Activated T-cell treated with anti-CD3 and anti-CD28 coated beads, Interleukin-2, amount 50 U/mL, for 72 hours (primary cell): ENCODE results near the gene MAPK14. TPM values are rescaled to one million over a fixed set of nuclear protein-coding genes. Genes with fewer than 3 reads are reported as not detected.
A peak's percentile ranks its signal among the peaks of the same experiment; 100 is the strongest.
"Not testable (repeated sequence)": the region's sequence is repeated elsewhere in the genome, so short reads cannot be mapped to it uniquely, and the experiment has no call there.

Experiments
- ATAC-seq, 2 donors: fragments of 150-1000 bp; cut with Tn5 transposase; replicated peaks in 1 of 2; 2 replicates each; pipeline ENCODE4 v1.10.0; 2021; ENCODE audit warnings: moderate library complexity in 2 of 2, mild to moderate bottlenecking in 1 of 2
- DNase-seq, 2 donors: peaks; one replicate each; pipeline ENCODE4 v3.0.0; 2021 to 2022; ENCODE audit warnings: mixed read lengths in 1 of 2
- H3K27ac Mint-ChIP-seq: one replicate; pipeline ENCODE4 v1.8.0; 2022; ENCODE audit warnings: mild to moderate bottlenecking, moderate library complexity, mixed read lengths
- H3K27me3 Mint-ChIP-seq: one replicate; pipeline ENCODE4 v1.8.0; 2022; ENCODE audit warnings: low read depth, mixed read lengths
- H3K36me3 Mint-ChIP-seq, 2 donors: one replicate each; pipeline ENCODE4 v1.8.0; 2022; ENCODE audit warnings: mixed read lengths in 2 of 2, mild to moderate bottlenecking in 1 of 2; ENCODE audit not compliant: insufficient read depth in 2 of 2
- H3K4me1 Mint-ChIP-seq: one replicate; pipeline ENCODE4 v1.8.0; 2022; ENCODE audit warnings: low read depth, mixed read lengths
- H3K4me3 Mint-ChIP-seq, 2 donors: one replicate each; pipeline ENCODE4 v1.8.0; 2022; ENCODE audit warnings: mild to moderate bottlenecking in 2 of 2, mixed read lengths in 2 of 2, moderate library complexity in 2 of 2
- H3K9me3 Mint-ChIP-seq, 2 donors: one replicate each; pipeline ENCODE4 v1.8.0; 2022; ENCODE audit warnings: mixed read lengths in 2 of 2
- total RNA-seq, 2 donors: library from RNA; stranded (reverse); gene quantifications; one replicate each; pipeline ENCODE4 v1.2.3, GENCODE V29; 2022

The MAPK14 gene
- total RNA-seq = 10 to 100 TPM; 53.0 to 63.4 TPM

- Mint-ChIP-seq H3K9me3 (no peaks in the 10 kb centered on the region), H3K36me3 (peaks cover 3 to 7% of the 10 kb centered on the region in 2 donors), H3K27me3 (peaks cover 24% of the 10 kb centered on the region), H3K4me1 (peaks cover 47% of the 10 kb centered on the region), H3K4me3 (peak within 1 kb of the TSS; percentile 91 to 99), H3K27ac (peak within 1 kb of the TSS; percentile 97)
- DNase-seq (peak; percentile 98 to 99), ATAC-seq (peak; percentile 88 to 89)
Observed at GRCh38 chr6:36027501-36028087, at the start of gene MAPK14. Gene MAPK14, plus strand, starts transcription at chr6:36027808. Its CDS starts 350 bp downstream, at chr6:36028158.

- H3K4me1 Mint-ChIP-seq, H3K27ac Mint-ChIP-seq, H3K27me3 Mint-ChIP-seq, ATAC-seq, H3K36me3 Mint-ChIP-seq, DNase-seq, H3K4me3 Mint-ChIP-seq, H3K9me3 Mint-ChIP-seq: not testable (repeated sequence)
Observed at GRCh38 chr6:35980126-35980525, 47.5 kb upstream of the MAPK14 start.

DNA sequence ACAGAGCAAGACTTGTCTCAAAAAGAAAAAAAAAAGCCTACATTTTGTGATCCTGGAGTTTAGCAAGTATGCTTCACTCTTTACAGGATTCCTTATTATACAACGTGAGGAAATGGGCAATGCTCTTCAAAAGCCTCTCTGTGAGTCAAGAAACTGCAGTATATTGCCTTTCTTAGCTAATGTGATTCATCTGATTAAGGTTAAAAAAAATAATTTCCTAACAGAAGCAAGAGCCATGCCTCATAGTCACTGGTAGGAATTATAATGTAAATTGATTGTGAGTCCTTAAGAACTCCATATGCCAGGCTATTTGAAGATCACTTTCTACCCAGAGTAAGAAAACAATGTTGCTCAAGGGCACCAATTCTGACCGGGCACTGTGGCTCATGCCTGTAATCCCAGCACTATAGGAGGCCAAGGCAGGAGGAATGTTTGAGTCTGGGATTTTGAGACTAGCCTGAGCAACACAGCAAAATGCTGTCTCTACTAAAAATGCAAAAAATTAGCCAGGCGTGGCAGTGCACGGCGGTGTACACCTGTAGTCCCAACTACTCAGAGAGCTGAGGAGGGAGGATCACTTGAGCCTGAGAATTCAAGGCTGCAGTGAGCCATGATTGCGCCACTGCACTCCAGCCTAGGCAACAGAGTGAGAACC lies 46.5 kb upstream of the MAPK14 start:
- Mint-ChIP-seq H3K36me3 (no peaks in the 10 kb centered on the region), H3K27me3 (no peaks in the 10 kb centered on the region), H3K27ac (no peak overlapping the region), H3K9me3 (no peaks in the 10 kb centered on the region), H3K4me3 (no peak overlapping the region), H3K4me1 (peaks cover 5% of the 10 kb centered on the region)
- DNase-seq (no peak), ATAC-seq (no peak)

DNA sequence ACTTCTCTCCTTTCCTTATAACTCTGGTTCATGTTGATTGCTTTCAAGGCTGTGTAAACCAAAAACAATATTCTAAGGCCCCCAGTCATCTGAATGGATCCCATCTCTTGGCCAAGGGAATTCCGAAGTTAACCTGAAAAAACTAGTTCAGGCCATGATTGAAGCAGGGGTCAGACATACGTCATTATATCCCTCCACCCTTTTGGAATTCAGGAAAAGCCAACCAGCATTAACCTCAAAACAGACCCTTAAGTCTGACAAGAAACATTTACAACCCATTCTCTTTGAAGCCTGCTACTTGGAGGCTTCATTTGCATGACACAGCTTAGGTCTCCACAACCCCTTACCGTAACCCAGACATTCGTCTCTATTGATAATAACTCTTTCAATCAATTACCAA lies 42.9 kb upstream of the MAPK14 start:
- no peaks in the 10 kb centered on the region for H3K27me3 Mint-ChIP-seq
- ATAC-seq (no peak), DNase-seq (no peak)
- no peaks in the 10 kb centered on the region for H3K9me3 Mint-ChIP-seq
- no peak overlapping the region for H3K27ac Mint-ChIP-seq
- no peaks in the 10 kb centered on the region for H3K36me3 Mint-ChIP-seq
- no peak overlapping the region for H3K4me3 Mint-ChIP-seq
- H3K4me1 Mint-ChIP-seq = peaks cover 5% of the 10 kb centered on the region

GRCh38 chr6:35988047-35988446 lies 39.6 kb upstream of the MAPK14 start:
- not testable (repeated sequence) for H3K36me3 Mint-ChIP-seq, H3K27me3 Mint-ChIP-seq, ATAC-seq, H3K4me3 Mint-ChIP-seq, H3K4me1 Mint-ChIP-seq, DNase-seq, H3K9me3 Mint-ChIP-seq, H3K27ac Mint-ChIP-seq

DNA sequence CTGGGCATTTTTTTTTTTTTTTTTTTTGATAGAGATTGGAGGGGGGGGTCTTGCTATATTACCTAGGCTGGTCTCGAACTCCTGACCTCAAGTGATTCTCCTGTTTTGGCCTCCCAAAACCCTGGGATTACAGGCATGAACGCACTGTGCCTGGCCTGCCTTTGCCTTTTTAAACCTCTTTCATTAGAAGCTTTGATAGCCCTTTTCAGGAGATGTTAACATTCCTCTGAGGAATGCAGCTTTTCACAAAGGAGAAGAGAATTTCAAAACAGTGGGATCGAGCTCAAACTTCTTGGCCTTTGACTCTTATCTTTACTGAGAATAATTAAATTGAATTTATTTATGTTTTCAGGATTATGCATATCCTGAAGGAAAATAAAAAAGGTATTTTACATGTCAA lies 34.5 kb upstream of the MAPK14 start:
- no peak overlapping the region for H3K4me3 Mint-ChIP-seq
- H3K27ac Mint-ChIP-seq = no peak overlapping the region
- ATAC-seq (no peak), DNase-seq (no peak)
- H3K4me1 Mint-ChIP-seq = no peaks in the 10 kb centered on the region
- H3K27me3 Mint-ChIP-seq = no peaks in the 10 kb centered on the region
- H3K36me3 Mint-ChIP-seq = no peaks in the 10 kb centered on the region
- no peaks in the 10 kb centered on the region for H3K9me3 Mint-ChIP-seq

- Mint-ChIP-seq H3K4me3 (no peak overlapping the region), H3K27ac (no peak overlapping the region), H3K27me3 (no peaks in the 10 kb centered on the region), H3K9me3 (no peaks in the 10 kb centered on the region), H3K4me1 (no peaks in the 10 kb centered on the region), H3K36me3 (no peaks in the 10 kb centered on the region)
- ATAC-seq (no peak), DNase-seq (no peak)
Observed at GRCh38 chr6:36000451-36000850, 27.2 kb upstream of the MAPK14 start.

GRCh38 chr6:36015666-36016065 lies 11.9 kb upstream of the MAPK14 start:
- Mint-ChIP-seq H3K36me3 (no peaks in the 10 kb centered on the region), H3K9me3 (no peaks in the 10 kb centered on the region), H3K27me3 (peaks cover 6% of the 10 kb centered on the region), H3K4me3 (no peak overlapping the region), H3K4me1 (peaks cover 5% of the 10 kb centered on the region), H3K27ac (no peak overlapping the region)
- DNase-seq (no peak), ATAC-seq (no peak)

DNA sequence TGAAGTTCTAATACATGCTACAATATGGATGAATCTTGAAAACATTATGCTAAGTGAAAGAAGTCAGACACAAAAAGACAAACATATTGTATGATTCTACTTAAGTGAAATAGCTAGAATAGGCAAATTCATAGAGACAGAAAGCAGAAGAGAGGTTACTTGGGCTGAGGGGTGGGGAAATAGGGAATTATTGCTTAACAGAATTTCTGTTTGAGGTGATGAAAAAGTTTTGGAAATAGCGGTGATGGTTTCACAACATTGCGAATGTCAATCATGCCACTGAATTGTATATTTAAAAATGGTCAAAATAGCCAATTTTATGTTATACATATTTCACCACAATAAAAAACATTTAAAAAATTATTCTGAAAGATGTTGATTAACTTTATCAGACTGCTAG lies 9.3 kb upstream of the MAPK14 start:
- peaks cover 6% of the 10 kb centered on the region for H3K27me3 Mint-ChIP-seq
- H3K9me3 Mint-ChIP-seq = no peaks in the 10 kb centered on the region
- H3K4me3 Mint-ChIP-seq = no peak overlapping the region
- DNase-seq = no peak
- peaks cover 5% of the 10 kb centered on the region for H3K4me1 Mint-ChIP-seq
- H3K27ac Mint-ChIP-seq = no peak overlapping the region
- ATAC-seq = no peak
- H3K36me3 Mint-ChIP-seq = no peaks in the 10 kb centered on the region

DNA sequence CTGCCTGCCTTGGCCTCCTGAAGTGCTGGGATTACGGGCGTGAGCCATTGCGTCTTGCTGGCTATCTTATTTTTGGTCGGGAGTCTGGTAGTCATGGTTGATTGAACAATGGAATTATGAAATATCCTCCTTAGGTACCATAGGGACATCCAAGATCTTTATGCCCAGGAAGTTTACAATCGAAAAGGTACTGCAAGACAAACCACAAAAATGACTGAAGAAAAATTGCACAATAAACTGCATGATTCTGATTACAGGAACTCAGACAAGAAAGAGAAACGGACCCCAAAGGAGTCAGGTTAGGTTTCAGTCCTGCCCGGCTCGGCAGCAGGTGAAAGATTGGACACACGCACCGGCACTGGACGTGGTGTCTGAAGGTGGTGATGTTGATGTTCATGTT lies 8.4 kb upstream of the MAPK14 start:
- peaks cover 9% of the 10 kb centered on the region for H3K4me1 Mint-ChIP-seq
- DNase-seq (no peak), ATAC-seq (no peak)
- peaks cover 11% of the 10 kb centered on the region for H3K27me3 Mint-ChIP-seq
- H3K27ac Mint-ChIP-seq = no peak overlapping the region
- no peaks in the 10 kb centered on the region for H3K36me3 Mint-ChIP-seq
- no peaks in the 10 kb centered on the region for H3K9me3 Mint-ChIP-seq
- H3K4me3 Mint-ChIP-seq = no peak overlapping the region

DNA sequence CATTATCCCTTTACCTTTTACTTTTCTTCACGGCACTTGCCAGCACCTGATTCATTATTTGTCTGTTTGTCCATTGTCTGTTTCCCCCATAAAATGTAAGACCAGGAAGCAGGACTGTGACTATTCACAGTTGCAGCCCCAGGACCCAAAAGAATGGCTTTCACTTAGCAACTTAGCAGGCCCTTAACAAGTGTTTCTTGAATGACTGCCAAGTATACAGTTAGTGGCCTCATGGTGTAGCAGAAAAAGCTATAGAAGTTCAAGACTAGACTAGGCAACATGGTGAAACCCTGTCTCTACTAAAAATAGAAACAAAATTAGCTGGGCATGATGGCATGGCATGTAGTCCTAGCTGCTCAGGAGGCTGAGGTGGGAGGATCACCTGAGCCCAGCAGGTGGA lies 7.5 kb upstream of the MAPK14 start:
- H3K27me3 Mint-ChIP-seq = peaks cover 14% of the 10 kb centered on the region
- DNase-seq (no peak), ATAC-seq (no peak)
- H3K9me3 Mint-ChIP-seq = no peaks in the 10 kb centered on the region
- no peak overlapping the region for H3K4me3 Mint-ChIP-seq
- H3K4me1 Mint-ChIP-seq = peaks cover 7% of the 10 kb centered on the region
- no peaks in the 10 kb centered on the region for H3K36me3 Mint-ChIP-seq
- no peak overlapping the region for H3K27ac Mint-ChIP-seq

GRCh38 chr6:36023996-36024795 lies 3.4 kb upstream of the MAPK14 start, which contains the start of gene SLC26A8:
Gene SLC26A8, minus strand, starts transcription at chr6:36024641. Its CDS starts 4,934 bp downstream, at chr6:36019707.
- H3K36me3 Mint-ChIP-seq = peaks cover 3 to 5% of the 10 kb centered on the region in 2 donors
- H3K27me3 Mint-ChIP-seq = peaks cover 24% of the 10 kb centered on the region
- DNase-seq (no peak), ATAC-seq (no peak)
- H3K4me1 Mint-ChIP-seq = peaks cover 15% of the 10 kb centered on the region
- no peak within 1 kb of the TSS for H3K27ac Mint-ChIP-seq
- H3K4me3 Mint-ChIP-seq = peak within 1 kb of the TSS in 1 of 2 donors; percentile 60
- no peaks in the 10 kb centered on the region for H3K9me3 Mint-ChIP-seq

GRCh38 chr6:36025260-36025931 lies 2.2 kb upstream of the MAPK14 start:
- no peaks in the 10 kb centered on the region for H3K9me3 Mint-ChIP-seq
- H3K27ac Mint-ChIP-seq = no peak overlapping the region
- H3K4me1 Mint-ChIP-seq = peaks cover 27% of the 10 kb centered on the region
- peaks cover 24% of the 10 kb centered on the region for H3K27me3 Mint-ChIP-seq
- ATAC-seq = no peak
- no peak overlapping the region for H3K4me3 Mint-ChIP-seq
- peaks cover 3 to 5% of the 10 kb centered on the region in 2 donors for H3K36me3 Mint-ChIP-seq
- no peak for DNase-seq
